Measurements from ENCODE around the gene SOX6.

Gene SOX6

GRCh38 chr11:16059332-16059731 lies 297.0 kb downstream of the SOX6 start:
- TF ChIP-seq, protein P1, sequence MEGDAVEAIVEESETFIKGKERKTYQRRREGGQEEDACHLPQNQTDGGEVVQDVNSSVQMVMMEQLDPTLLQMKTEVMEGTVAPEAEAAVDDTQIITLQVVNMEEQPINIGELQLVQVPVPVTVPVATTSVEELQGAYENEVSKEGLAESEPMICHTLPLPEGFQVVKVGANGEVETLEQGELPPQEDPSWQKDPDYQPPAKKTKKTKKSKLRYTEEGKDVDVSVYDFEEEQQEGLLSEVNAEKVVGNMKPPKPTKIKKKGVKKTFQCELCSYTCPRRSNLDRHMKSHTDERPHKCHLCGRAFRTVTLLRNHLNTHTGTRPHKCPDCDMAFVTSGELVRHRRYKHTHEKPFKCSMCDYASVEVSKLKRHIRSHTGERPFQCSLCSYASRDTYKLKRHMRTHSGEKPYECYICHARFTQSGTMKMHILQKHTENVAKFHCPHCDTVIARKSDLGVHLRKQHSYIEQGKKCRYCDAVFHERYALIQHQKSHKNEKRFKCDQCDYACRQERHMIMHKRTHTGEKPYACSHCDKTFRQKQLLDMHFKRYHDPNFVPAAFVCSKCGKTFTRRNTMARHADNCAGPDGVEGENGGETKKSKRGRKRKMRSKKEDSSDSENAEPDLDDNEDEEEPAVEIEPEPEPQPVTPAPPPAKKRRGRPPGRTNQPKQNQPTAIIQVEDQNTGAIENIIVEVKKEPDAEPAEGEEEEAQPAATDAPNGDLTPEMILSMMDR (IDR thresholded peaks at IDR 0.05; ENCODE audit: insufficient read depth, low read depth, low read length, missing control alignments), result no peak
- DNase-seq (ENCODE audit: low read depth), result no peak
- no peak overlapping the region for H3K4me3 ChIP-seq (ENCODE audit: low read length)

DNA sequence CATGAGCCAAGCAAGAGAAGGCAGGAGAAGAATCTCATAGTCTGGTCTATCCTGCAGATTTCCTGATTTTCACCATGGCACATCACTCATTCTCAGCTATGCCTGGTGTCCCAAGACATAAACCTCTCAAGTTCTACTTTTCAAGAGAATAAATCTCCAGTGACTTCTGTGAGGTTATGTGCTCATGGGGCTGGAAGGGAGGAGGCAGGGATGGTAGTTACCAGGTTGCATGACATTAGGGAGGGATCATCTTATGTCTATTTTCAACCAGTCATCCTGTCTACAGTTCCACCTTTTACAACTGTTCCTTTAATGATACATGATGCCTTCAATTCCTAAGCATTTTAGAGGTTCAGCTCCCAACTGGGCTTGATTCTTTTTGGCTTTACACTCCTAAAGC lies 297.7 kb downstream of the SOX6 start:
- TF ChIP-seq, protein P1 (IDR thresholded peaks at IDR 0.05; ENCODE audit: insufficient read depth, low read depth, low read length, missing control alignments), result no peak
- DNase-seq (ENCODE audit: low read depth), result no peak
- H3K4me3 ChIP-seq (ENCODE audit: low read length), result no peak overlapping the region

DNA sequence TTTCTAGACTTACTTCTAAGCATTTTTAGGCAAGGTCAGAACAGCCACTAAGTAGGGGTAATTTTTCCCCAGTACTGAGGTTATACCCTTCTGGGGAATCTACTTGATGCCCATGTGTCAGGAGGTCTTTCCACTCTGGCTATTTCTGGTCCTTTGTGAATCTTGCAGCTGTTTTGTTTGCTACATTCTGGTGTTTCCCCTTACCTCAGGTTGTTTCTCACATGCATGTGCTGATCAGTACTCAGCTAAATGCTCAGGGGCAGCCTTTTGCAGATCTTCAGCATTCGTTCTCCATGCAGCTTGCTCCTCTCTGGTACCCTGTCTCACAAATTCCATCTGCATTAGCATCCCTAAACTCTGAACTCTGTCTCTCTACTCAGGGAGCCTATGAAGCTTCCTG lies 303.6 kb downstream of the SOX6 start:
- H3K4me3 ChIP-seq (ENCODE audit: low read length), result no peak overlapping the region
- no peak for DNase-seq (ENCODE audit: low read depth)
- TF ChIP-seq, protein P1 (IDR thresholded peaks at IDR 0.05; ENCODE audit: insufficient read depth, low read depth, low read length, missing control alignments), result no peak

DNA sequence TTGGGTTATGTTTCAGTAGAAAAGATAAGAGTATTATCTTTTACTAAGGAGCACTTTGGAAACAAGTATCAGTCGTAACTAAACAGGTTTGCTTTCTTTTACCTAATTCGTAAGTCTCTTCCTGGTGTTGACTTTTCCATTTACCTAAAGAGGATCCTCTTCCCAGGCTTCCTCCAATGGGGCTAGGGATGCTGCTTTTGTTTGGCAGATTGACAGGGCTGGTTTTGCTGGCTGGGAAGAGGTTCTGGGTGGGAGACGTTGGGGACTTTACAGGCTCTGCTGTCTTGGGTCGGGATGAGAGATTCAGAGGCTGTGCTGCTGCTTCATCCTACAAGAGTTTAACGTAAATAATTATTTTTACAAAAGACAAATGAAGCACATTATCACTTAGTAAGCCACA lies 306.7 kb downstream of the SOX6 start:
- no peak overlapping the region for H3K4me3 ChIP-seq (ENCODE audit: low read length)
- no peak for DNase-seq (ENCODE audit: low read depth)
- TF ChIP-seq, protein P1 (IDR thresholded peaks at IDR 0.05; ENCODE audit: insufficient read depth, low read depth, low read length, missing control alignments), result no peak

- TF ChIP-seq, protein P1 (IDR thresholded peaks at IDR 0.05; ENCODE audit: insufficient read depth, low read depth, low read length, missing control alignments), result no peak
Observed at GRCh38 chr11:16047073-16047472, 309.3 kb downstream of the SOX6 start.

GRCh38 chr11:16043617-16044016 lies 312.7 kb downstream of the SOX6 start:
- no peak for DNase-seq (ENCODE audit: low read depth)
- H3K4me3 ChIP-seq (ENCODE audit: low read length), result no peak overlapping the region
- TF ChIP-seq, protein P1 (IDR thresholded peaks at IDR 0.05; ENCODE audit: insufficient read depth, low read depth, low read length, missing control alignments), result no peak

More at GRCh38 chr11:16047073-16047472, 309.3 kb downstream of the SOX6 start:
- DNase-seq (ENCODE audit: low read depth), result no peak
- no peak overlapping the region for H3K4me3 ChIP-seq (ENCODE audit: low read length)

DNA sequence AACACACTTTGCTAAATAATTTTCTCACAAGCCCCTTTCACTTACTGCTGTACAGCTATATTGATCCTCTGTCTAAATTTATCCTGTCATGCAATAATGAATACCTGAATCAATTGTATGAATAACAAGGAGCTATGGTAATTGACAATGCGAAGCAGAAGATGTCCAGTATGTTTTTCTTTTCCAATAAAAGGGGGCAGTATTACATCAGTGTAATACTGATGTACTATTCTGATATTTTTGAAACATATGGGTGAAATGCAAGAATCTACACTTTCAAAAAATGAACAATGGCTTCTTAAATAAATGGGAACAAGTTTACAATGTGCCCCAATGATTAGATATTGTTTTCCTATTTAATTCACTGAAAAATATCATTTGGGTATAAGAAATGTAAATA lies 315.1 kb downstream of the SOX6 start:
- TF ChIP-seq, protein P1 (IDR thresholded peaks at IDR 0.05; ENCODE audit: insufficient read depth, low read depth, low read length, missing control alignments), result no peak
- DNase-seq (ENCODE audit: low read depth), result no peak
- H3K4me3 ChIP-seq (ENCODE audit: low read length), result no peak overlapping the region
